ENCODE measurements around the gene MYLK.
A peak's percentile ranks its signal among the peaks of the same experiment; 100 is the strongest.

The MYLK gene

GRCh38 chr3:123816673-123817207 is 67.4 kb downstream of the MYLK start:
- DNase-seq (ENCODE audit: low read depth, low spot score), result no peak
- Histone ChIP-seq H3K9ac (ENCODE audit: insufficient read length) (no peak overlapping the region), H3K27ac (peak overlapping the region; percentile 77), H3K36me3 (ENCODE audit: insufficient read depth, low read length) (no peaks in the 10 kb centered on the region), H3K9me3 (ENCODE audit: low read depth, low read length) (no peaks in the 10 kb centered on the region), H3K4me3 (peak overlapping the region; percentile 1; the same call in 1 of the 2 replicates)
- TF ChIP-seq FOXP2 (optimal IDR thresholded peaks at IDR 0.05; ENCODE audit: control extremely low read depth, extremely low read length, insufficient read depth), result no peak
- no peak for TF ChIP-seq POLR2AphosphoS5 (IDR thresholded peaks at IDR 0.05; ENCODE audit: borderline replicate concordance, low read depth, low read length)
- TF ChIP-seq EZH2 (IDR thresholded peaks at IDR 0.05), result no peak

- Histone ChIP-seq H3K9ac (ENCODE audit: insufficient read length) (no peak overlapping the region), H3K36me3 (ENCODE audit: insufficient read depth, low read length) (no peaks in the 10 kb centered on the region), H3K27ac (peak overlapping the region; percentile 77), H3K4me3 (no peak overlapping the region), H3K9me3 (ENCODE audit: low read depth, low read length) (no peaks in the 10 kb centered on the region)
- no peak for DNase-seq (ENCODE audit: low read depth, low spot score)
- TF ChIP-seq EZH2 (IDR thresholded peaks at IDR 0.05), result no peak
- no peak for TF ChIP-seq POLR2AphosphoS5 (IDR thresholded peaks at IDR 0.05; ENCODE audit: borderline replicate concordance, low read depth, low read length)
- no peak for TF ChIP-seq FOXP2 (optimal IDR thresholded peaks at IDR 0.05; ENCODE audit: control extremely low read depth, extremely low read length, insufficient read depth)
Measured at GRCh38 chr3:123815981-123816380, 68.2 kb downstream of the MYLK start.

GRCh38 chr3:123813876-123814275 is 70.3 kb downstream of the MYLK start:
- no peaks in the 10 kb centered on the region for H3K36me3 ChIP-seq (ENCODE audit: insufficient read depth, low read length)
- H3K9me3 ChIP-seq (ENCODE audit: low read depth, low read length), result no peaks in the 10 kb centered on the region
- no peak overlapping the region for H3K27ac ChIP-seq
- DNase-seq (ENCODE audit: low read depth, low spot score), result no peak
- no peak overlapping the region for H3K9ac ChIP-seq (ENCODE audit: insufficient read length)
- no peak overlapping the region for H3K4me3 ChIP-seq
- TF ChIP-seq FOXP2 (optimal IDR thresholded peaks at IDR 0.05; ENCODE audit: control extremely low read depth, extremely low read length, insufficient read depth) (no peak), POLR2AphosphoS5 (IDR thresholded peaks at IDR 0.05; ENCODE audit: borderline replicate concordance, low read depth, low read length) (no peak), EZH2 (IDR thresholded peaks at IDR 0.05) (no peak)

GRCh38 chr3:123809597-123809996 is 74.5 kb downstream of the MYLK start:
- no peak for DNase-seq (ENCODE audit: low read depth, low spot score)
- Histone ChIP-seq H3K4me3 (no peak overlapping the region), H3K36me3 (ENCODE audit: insufficient read depth, low read length) (no peaks in the 10 kb centered on the region), H3K9me3 (ENCODE audit: low read depth, low read length) (no peaks in the 10 kb centered on the region), H3K27ac (no peak overlapping the region), H3K9ac (ENCODE audit: insufficient read length) (no peak overlapping the region)
- no peak for TF ChIP-seq FOXP2 (optimal IDR thresholded peaks at IDR 0.05; ENCODE audit: control extremely low read depth, extremely low read length, insufficient read depth)
- no peak for TF ChIP-seq EZH2 (IDR thresholded peaks at IDR 0.05)
- TF ChIP-seq POLR2AphosphoS5 (IDR thresholded peaks at IDR 0.05; ENCODE audit: borderline replicate concordance, low read depth, low read length), result no peak

- H3K36me3 ChIP-seq (ENCODE audit: insufficient read depth, low read length), result no peaks in the 10 kb centered on the region
- no peak overlapping the region for H3K9ac ChIP-seq (ENCODE audit: insufficient read length)
- no peak for TF ChIP-seq FOXP2 (optimal IDR thresholded peaks at IDR 0.05; ENCODE audit: control extremely low read depth, extremely low read length, insufficient read depth)
- H3K27ac ChIP-seq, result no peak overlapping the region
- no peaks in the 10 kb centered on the region for H3K9me3 ChIP-seq (ENCODE audit: low read depth, low read length)
- DNase-seq (ENCODE audit: low read depth, low spot score), result no peak
- no peak overlapping the region for H3K4me3 ChIP-seq
Measured at GRCh38 chr3:123808812-123809211, 75.3 kb downstream of the MYLK start.

GRCh38 chr3:123807820-123808219 is 76.3 kb downstream of the MYLK start:
- H3K9me3 ChIP-seq (ENCODE audit: low read depth, low read length), result no peaks in the 10 kb centered on the region
- TF ChIP-seq EZH2 (IDR thresholded peaks at IDR 0.05) (no peak), FOXP2 (optimal IDR thresholded peaks at IDR 0.05; ENCODE audit: control extremely low read depth, extremely low read length, insufficient read depth) (no peak), POLR2AphosphoS5 (IDR thresholded peaks at IDR 0.05; ENCODE audit: borderline replicate concordance, low read depth, low read length) (no peak)
- H3K4me3 ChIP-seq, result no peak overlapping the region
- H3K36me3 ChIP-seq (ENCODE audit: insufficient read depth, low read length), result no peaks in the 10 kb centered on the region
- no peak overlapping the region for H3K27ac ChIP-seq
- no peak overlapping the region for H3K9ac ChIP-seq (ENCODE audit: insufficient read length)
- DNase-seq (ENCODE audit: low read depth, low spot score), result no peak

GRCh38 chr3:123805504-123805903 is 78.6 kb downstream of the MYLK start:
- H3K27ac ChIP-seq, result no peak overlapping the region
- DNase-seq (ENCODE audit: low read depth, low spot score), result no peak
- no peak overlapping the region for H3K9ac ChIP-seq (ENCODE audit: insufficient read length)
- no peaks in the 10 kb centered on the region for H3K9me3 ChIP-seq (ENCODE audit: low read depth, low read length)
- H3K36me3 ChIP-seq (ENCODE audit: insufficient read depth, low read length), result no peaks in the 10 kb centered on the region
- H3K4me3 ChIP-seq, result no peak overlapping the region
- no peak for TF ChIP-seq EZH2 (IDR thresholded peaks at IDR 0.05)
- TF ChIP-seq POLR2AphosphoS5 (IDR thresholded peaks at IDR 0.05; ENCODE audit: borderline replicate concordance, low read depth, low read length), result no peak
- no peak for TF ChIP-seq FOXP2 (optimal IDR thresholded peaks at IDR 0.05; ENCODE audit: control extremely low read depth, extremely low read length, insufficient read depth)

- Histone ChIP-seq H3K27ac (no peak overlapping the region), H3K36me3 (ENCODE audit: insufficient read depth, low read length) (no peaks in the 10 kb centered on the region), H3K4me3 (no peak overlapping the region), H3K9me3 (ENCODE audit: low read depth, low read length) (no peaks in the 10 kb centered on the region), H3K9ac (ENCODE audit: insufficient read length) (no peak overlapping the region)
- no peak for DNase-seq (ENCODE audit: low read depth, low spot score)
- TF ChIP-seq EZH2 (IDR thresholded peaks at IDR 0.05) (no peak), POLR2AphosphoS5 (IDR thresholded peaks at IDR 0.05; ENCODE audit: borderline replicate concordance, low read depth, low read length) (no peak), FOXP2 (optimal IDR thresholded peaks at IDR 0.05; ENCODE audit: control extremely low read depth, extremely low read length, insufficient read depth) (no peak)
Measured at GRCh38 chr3:123805101-123805500, 79.0 kb downstream of the MYLK start.

GRCh38 chr3:123804676-123805075 is 79.5 kb downstream of the MYLK start:
- TF ChIP-seq POLR2AphosphoS5 (IDR thresholded peaks at IDR 0.05; ENCODE audit: borderline replicate concordance, low read depth, low read length) (no peak), EZH2 (IDR thresholded peaks at IDR 0.05) (no peak), FOXP2 (optimal IDR thresholded peaks at IDR 0.05; ENCODE audit: control extremely low read depth, extremely low read length, insufficient read depth) (no peak)
- no peak overlapping the region for H3K4me3 ChIP-seq
- DNase-seq (ENCODE audit: low read depth, low spot score), result no peak
- no peak overlapping the region for H3K9ac ChIP-seq (ENCODE audit: insufficient read length)
- no peaks in the 10 kb centered on the region for H3K36me3 ChIP-seq (ENCODE audit: insufficient read depth, low read length)
- no peak overlapping the region for H3K27ac ChIP-seq
- no peaks in the 10 kb centered on the region for H3K9me3 ChIP-seq (ENCODE audit: low read depth, low read length)

All from SK-N-MC (cell line).